Activated CD4-positive, alpha-beta T cell treated with anti-CD3 and anti-CD28 coated beads for 1 hour (primary cell): ENCODE data around the gene TRMU.

Experiments
- DNase-seq: peaks from one replicate; pipeline ENCODE4 v3.0.0-alpha.2; 2020

The TRMU gene

DNA sequence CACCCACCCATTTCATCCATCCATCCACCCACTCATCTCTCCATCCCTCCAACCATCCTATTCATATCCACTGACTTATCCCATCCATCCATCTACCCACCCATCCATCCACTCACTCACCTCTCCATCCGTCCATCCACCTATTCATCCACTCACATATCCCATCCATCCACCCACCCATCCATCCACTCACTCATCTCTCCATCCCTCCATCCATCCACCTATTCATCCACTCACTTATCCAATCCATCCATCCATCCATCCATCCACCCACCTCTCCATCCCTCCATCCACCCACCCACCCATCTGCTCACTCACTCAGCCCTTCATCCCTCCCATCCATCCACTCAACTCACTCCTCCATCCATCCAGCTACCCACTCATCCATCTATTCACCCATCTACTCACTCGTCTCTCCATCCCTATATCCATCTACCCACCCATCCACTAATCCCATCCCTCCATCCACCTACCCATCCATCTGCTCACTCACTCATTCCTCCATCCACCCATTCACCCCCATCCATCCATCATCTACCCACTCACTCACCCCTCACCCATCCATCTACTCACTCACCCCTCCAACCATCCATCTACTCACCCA, 36.2 kb downstream of the TRMU start:
- no peak for DNase-seq

DNA sequence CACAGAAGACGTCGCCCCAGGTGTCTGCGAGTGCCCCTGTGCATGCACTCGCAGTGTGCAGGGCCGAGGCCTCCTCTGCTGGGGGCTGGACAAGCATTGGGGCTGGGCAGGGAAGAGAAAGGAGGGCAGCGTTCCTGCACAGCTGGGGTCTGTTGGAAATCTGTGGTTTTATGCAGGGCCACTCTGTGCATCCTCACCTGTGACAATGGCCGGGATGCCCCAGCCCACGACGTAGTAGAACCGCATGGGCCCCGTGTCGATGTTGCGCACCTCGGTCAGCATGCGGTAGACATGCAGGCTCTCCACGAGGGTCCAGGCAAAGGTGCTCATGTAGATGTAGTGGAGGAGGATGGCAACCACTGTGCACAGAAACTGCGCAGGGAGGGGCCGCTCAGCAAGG, 37.2 kb downstream of the TRMU start:
- no peak for DNase-seq

DNA sequence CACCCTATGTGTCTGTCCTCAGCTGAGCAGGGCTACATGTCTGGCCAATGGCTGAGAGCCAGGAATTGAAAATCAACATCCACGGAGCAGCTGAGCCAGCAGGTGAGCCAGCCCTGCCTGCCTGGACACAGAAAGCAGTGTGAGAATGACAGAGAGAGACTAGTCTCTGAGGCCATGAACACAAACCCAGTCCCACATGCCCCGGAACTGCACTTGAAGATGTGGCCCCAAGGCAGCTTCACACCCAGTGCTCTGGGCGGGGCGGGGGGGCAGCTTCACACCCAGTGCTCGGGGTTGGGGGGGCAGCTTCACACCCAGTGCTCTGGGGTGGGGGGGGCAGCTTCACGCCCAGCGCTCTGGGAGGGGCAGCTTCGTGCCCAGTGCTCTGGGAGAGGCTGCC, 37.6 kb downstream of the TRMU start:
- no peak for DNase-seq

DNA sequence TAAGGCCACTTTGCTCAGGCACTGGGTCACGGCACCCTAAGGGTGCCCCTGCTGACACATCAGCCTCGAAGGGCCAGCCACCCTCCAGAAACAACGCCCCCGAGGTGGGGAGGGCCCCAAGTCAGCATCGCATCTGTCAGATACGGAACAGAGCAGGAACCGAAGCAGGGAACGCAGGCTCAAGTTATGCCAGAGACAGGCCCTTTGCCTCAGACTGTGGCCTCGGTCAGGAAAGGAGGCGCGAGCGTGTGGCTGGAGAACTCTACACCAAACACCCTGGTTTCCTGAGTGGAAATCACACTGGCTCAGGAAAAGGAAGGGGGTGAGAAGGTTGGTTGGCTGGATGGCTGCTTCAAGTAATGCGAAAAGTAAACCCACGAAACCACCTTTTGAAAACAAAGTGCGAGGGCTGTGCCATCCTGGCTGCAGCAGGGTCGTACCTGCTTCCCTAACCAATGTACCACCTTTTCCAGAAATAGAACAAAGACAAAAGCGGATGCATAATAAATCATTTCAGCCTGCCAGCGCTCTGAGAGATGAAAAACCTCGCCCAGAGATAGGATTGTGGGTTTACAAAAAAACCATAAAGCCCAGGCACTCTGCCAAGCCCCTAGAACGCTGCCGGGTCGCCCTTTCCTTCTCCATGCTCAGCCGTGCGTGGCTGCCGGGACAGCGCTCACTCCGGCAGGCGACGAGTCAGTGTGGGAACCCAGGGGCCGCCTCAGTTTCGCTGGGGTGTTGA, 38.6 kb downstream of the TRMU start:
- no peak for DNase-seq

DNA sequence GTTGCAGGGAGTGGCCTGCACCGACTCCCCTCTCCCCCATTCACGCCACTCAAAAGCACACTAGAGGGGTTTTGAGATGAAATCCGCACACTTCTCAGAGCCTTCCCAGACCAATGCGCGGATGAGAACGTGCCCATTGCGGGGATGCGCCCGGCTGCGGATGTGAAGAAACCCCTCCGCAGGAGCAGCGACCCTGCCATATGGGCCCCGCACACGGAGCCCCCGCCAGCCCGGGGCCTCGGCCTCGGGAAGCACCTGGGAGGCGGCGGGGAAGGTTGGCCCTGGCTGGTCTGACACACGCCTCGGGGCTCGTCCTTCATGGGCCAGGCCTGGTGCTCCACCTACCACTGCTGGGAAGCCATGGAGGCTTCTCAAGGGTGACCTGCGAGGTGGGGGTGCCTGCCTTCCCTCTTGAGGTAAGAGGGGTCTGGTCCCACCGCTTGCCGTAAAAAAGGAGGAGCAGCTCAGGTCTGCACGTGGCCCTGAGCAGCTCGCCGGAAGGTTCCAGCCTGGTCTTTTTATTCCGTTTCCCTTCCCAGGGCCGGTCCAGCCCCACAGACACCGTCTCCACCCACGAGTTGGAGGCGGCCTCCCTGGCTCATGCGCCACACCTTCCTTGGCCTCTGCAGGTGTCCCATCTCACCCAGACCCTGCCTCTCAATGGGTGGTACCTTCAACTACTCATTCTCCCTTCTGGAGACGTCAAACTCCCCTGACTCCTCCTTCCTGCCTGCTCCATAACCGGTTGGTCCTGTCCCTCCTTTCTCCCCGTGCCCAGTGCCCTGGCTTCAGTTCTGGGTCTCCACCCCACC, 39.4 kb downstream of the TRMU start:
- no peak for DNase-seq

DNA sequence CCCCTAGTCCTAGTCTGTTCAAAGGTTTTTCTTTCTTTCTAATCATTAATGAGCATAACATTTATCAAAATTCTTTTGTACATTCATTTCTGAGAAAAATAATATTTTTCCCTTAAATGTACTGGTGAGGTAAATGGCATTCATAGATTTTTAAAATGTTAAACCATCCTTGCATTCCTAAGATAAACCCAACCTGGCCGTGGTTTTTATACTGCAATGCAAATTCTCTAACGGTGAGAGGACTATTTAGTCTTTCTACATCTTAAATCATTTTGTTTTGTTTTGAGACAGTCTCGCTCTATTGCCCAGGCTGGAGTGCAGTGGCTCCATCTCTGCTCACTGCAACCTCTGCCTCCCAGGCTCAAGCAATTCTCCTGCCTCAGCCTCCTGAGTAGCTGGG, 40.6 kb downstream of the TRMU start:
- DNase-seq: no peak

DNA sequence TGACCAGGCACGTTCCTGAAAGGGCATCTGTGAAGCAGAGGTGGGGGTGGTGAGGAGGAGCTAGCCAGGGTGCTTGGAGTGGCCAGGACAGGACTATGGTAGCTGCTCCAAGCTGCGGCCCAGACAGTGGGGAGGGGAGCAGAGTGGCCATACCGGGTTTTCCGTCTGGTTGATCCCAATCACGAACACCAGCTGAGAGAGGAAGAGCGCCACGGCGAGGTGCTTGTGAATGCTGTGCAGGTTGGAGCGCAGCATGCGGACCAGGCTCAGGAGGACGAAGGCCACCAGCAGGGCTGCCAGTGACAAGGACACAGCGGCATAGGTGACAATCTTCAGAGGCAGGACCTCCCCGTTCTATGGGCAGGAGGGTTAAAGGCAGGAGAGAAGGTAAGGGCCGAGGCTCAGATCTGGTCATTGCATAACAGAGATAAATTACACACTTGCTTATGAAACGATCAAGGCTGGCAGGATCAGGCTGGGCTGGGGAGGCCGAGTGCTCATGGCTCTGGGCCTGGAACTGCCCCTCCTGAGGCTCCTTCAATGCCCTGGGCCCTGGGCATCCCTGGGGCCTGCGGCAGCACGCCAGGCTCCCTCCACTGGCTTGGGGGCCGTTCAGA, 41.5 kb downstream of the TRMU start:
- DNase-seq: no peak

DNA sequence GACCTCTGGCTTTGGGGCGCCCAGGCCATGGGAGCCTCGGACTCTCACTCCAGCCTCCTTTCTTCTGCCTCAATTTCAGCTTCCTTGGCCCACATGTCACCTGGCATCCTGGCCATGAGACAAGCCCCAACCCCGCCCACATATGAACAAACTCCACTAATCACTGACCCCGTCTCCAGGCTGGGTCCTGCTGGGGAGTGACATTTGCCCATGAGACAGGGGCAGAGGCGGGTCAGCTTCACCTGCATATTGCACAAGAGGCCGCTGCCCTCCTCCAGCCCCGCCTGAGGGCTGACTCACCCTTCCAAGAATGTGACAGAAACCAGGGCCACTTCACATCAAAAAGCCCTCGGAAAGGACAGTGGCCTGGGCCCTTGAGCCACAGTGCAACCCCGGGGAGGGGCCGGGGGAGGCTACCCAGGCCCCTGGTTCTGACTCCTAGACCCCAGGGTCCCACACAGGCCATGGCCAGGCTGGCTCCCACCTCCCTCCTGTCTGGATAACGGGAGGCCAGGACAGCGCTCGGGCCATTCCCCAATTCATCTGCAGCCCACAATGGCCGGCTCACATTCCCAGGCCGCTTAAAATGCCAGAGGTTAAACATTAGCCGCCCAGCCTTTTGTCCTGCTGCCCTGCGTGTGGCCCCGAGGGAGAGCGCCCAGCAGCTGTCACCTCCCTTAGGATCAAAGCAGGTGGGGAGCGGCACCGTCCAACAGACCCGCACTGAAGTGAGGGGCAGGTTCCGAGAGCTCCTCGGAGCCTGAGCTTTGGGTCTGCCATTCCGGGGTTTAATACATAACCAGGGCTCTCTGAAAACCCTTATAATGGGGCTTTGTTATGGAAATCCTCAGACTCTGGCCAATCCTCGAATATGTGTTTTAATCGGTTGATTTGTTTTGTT, 42.3 kb downstream of the TRMU start:
- DNase-seq: no peak

DNA sequence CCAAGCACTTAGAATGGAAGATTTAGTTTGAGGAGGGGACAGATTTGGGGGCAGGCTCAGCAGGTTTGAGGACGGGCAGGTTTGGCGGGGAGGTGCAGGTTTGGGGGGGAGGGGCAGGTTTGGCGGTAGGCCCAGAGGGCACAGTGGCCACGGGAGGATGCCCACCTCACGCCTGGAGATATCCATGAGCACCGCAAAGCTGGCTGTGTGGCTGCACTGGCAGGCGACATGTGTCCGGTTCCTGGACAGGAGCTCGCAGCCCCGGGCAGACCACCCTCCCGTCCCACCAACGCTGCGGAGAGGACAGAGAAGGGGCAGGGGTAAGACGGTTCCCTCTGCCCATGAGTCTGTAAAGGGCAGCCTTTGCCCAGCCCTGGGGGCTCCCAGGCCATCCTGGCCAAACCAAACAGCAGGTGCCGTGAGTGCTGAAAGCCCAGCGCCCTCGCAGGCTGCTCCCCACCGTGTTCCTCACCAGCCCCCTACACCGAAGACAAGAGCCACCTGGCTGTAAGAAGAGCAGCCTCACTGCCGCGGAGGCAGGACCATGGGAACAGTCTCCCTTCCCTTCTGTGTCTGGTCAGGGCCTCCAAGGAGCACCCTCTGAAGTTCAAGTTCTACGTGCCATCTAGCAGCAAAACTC, 43.0 kb downstream of the TRMU start:
- DNase-seq: no peak

DNA sequence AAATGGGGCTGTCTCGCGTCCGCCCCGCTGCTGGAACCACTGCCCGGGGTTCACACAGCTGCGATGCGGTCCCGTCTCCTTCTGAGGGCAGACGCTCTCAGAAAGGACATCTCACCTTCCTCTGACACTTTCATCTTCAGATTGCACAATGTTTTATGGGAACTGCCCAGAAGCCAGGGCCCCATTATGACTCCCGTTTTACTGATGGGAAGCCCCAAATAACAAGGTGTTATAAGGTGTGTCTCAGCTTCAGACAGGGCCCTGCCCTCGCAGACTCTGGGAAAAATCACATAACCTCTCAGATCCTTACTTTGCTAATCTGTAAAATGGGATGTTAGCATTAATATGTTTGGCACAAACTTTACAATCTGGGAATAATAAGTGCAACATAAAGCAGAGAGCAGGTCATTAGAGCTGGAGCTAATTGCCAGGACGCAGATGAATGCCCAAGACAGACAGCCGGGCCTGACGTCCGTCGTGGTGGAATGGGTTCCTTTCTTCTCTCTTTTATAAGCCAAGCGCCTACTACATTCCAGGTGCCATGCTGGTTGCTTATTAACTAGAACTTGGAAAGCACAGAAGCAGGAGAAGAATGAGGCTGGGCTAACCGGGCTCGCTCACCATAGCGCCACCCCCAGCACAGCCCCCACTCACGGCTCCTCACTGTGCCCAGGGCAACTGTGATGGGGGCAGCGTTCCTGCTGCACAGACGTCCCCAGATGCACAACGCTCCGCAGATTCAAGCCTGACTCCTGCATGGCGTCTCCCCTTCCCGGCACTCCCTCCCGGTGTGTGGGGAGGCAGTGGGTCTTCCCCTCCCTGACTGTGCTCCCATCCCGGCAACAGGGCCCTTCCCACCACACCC, 43.8 kb downstream of the TRMU start:
- DNase-seq: no peak

DNA sequence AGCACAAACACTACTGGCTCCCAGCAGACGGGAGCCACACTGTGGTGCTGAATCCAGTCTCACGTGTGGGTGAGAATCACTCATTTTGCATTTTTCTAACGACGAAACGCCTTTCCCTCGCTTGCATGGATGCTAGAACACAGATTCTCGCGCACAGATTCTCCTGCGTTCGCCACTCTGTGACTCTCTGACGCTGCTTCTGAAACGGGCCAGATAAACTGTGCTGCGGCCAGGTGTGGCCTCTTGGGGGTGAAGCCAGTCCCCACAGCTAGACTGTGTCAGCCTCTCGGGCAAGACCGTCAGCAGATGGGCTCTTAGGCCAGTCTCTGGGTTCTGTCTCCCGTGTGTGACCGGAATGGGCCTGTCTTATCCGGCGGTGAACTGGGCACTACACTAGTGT, 44.6 kb downstream of the TRMU start:
- no peak for DNase-seq

DNA sequence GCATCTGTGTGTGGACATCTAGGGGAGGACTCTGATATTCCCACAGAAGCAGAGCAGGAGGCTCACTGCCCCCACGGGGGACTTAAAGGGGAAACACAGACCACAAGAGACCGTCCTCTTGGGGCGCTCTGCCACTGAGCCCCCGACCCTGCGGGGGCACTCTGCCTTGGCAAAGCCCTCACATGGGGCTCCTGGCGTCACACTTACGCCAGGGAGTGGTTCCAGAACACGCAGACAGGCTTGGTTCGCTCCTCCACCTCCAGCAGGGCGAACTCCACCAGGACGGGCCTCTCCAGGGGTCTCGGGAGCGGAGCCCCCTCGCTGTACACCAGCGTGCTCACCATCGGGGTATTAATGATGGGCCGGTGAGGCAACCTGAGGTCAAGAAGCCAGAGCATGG, 45.1 kb downstream of the TRMU start:
- DNase-seq: no peak

DNA sequence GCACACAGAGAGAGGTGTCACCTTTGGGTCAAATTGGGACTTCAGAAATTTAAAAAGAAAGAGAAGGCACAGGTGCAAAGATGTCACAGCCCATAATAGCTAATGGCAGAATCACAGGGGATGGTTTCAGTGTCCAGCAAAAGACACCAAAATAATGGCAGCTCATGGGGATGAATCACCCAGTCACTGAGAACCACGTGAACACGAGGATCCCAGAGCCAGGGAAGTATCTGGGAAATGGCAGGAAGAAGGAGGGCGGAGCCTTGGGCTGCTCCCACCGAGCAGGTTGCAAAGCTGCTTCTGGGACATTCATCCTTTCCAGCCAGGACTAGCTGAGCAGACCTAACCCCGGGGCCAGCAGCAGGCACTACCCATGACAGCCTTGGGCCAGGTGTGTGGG, 45.6 kb downstream of the TRMU start:
- no peak for DNase-seq

DNA sequence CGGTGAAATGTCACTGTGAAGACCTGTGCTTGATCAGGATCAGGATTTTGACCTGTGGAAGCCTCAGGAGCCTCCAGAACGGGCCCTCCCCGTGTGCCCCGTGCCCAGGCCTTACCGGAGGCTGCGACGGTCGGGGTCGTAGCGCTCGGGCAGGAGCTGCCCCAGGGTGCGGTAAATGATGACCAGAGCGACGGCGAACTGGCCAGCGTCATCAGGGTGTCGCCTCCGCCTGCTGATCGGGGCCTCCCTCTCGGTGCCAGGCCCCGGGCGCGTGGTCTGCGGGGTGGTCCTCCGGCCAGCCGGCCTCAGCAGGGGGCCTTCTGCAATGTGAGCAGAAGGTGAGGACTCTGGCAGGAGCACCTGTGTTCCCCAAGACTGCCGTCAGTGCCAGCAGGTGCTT, 46.2 kb downstream of the TRMU start:
- DNase-seq: no peak

DNA sequence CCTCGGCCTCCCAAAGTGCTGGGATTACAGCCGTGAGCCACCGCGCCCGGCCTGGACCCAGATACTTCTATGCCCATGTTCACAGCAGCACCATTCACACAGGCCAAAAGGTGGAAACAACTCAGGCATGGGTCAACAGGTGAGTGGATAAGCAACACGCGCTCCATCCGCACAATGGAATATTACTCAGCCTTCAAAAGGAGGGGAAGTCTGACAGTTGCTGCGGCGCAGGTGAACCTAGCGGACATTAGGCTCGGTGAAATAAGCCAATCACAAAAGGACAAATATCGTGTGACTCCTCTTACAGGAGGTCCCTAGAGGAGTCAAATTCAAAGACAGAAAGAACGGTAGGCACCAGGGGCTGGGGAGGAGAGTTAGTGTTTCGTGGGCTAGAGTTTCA, 47.0 kb downstream of the TRMU start:
- no peak for DNase-seq

DNA sequence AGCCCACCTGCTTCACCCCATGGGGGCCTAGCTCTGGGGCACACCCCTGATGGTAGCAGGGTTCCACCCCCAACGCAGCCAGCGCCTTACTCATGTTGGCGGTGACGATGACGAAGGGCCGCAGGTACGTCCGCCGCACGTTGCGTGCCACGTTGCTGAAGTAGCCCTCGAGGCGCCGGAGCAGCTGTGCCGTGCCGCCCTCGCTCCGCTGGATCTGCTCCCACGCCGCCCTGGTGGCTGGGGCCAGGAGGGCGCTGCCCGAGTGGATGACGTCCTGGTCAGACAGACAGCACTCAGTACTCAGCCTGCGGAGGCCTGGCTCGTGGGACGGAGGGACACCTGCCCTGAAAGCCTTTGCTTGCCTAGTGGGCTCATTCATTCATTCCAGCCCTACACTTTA, 50.8 kb downstream of the TRMU start:
- no peak for DNase-seq

DNA sequence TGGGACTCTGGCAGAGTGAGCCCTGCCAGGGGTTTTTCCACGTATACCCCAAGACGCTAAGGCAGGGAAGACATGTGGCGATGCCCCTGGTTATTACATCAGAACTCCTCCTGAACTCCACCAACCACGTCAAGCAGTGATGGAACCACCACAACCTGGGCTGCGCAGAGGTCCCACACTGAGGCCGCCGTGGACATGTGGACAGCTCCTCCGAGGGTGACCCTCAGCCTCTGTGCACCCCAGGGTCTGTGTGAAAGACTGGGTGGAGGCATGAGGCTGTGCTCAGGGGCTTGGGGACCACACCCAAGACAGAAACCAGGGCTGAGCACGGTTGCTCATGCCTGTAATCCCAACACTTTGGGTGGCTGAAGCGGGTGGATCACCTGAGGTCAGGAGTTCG, 52.2 kb downstream of the TRMU start:
- DNase-seq: no peak

DNA sequence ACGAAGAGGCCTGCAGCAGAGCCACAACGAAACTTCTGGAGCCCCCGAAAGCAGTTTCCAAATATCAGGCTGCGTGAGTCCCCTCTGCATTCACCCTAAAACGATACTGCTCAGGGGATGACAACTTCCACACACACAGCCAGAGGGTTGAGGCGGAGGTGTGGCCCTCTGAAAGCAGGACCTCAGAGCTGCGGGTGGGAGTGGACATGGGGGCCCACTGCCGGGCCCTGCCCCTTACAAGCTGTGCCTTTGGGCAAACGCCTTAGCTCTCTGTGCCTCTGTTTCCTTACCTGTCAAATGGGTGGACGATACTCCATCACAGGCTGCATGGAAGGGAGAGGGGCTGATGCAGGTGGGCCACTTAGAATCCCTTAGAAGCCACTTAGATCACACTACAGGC, 53.1 kb downstream of the TRMU start:
- no peak for DNase-seq

DNA sequence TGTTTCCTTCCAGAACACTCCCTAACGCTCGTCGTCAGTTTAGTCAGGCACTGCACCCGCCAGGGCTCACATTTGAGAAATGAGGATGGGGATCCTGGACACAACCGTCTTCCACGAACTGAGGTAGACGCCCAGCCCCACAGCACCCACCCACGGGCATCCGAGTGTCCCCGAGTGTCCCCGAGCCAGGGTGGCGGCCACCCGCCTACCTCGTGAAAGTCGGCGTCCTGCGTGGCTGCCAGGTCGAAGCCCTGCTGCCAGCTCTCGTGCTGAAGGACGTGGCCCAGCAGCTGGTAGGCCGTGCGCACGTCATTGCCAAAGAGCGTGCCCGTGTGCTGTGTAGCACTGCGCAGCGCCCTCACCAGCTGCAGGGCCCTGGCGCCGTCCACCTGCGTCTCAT, 53.6 kb downstream of the TRMU start:
- no peak for DNase-seq

DNA sequence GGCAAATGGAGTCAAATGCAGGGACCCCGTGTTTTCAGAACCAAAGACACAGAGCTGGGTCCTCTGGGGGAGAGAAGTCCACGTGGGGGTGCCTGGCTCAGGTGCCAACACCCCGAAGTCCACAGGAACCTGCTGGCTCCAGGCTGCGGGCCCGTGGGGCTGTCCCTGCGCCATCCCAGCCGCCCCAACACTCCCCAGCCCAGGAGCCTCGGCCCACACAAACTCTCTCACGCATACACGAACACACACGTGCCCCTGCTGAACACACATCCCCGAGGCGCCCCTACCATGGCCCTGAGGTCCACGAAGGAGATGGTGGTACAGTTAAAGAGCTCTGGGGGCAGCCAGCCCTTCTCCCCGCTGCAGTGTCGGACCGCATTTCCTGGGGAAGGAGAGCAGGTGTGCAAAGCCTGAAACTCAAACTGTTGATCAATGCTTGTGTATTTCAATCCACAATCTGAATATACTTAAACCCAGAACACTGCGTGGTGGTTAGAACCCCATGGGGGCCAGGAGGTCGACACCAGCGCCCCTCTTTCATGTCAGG, 54.7 kb downstream of the TRMU start:
- no peak for DNase-seq
